IPS-18a (cell line): ENCODE results near the gene NRSN1.
"Not testable (repeated sequence)": the region's sequence is repeated elsewhere in the genome, so short reads cannot be mapped to it uniquely, and the experiment has no call there.

Experiments
- H3K27ac ChIP-seq: one replicate; pipeline ENCODE4 v1.5.1; 2013; ENCODE audit warnings: low read length
- H3K27me3 ChIP-seq: one replicate; pipeline ENCODE4 v1.6.1; 2013; ENCODE audit warnings: mild to moderate bottlenecking, low read length; ENCODE audit not compliant: control insufficient read depth, insufficient read depth
- H3K36me3 ChIP-seq: one replicate; pipeline ENCODE4 v1.6.1; 2013; ENCODE audit warnings: low read depth, low read length; ENCODE audit not compliant: control insufficient read depth
- H3K4me1 ChIP-seq: one replicate; pipeline ENCODE4 v1.6.1; 2013; ENCODE audit warnings: low read depth, low read length; ENCODE audit not compliant: control insufficient read depth
- H3K4me3 ChIP-seq: one replicate; pipeline ENCODE4 v1.5.1; 2013; ENCODE audit warnings: low read length
- H3K9ac ChIP-seq: one replicate; pipeline ENCODE4 v1.6.1; 2013; ENCODE audit warnings: mild to moderate bottlenecking, low read length, moderate library complexity
- H3K9me3 ChIP-seq: one replicate; pipeline ENCODE4 v1.6.1; 2013; ENCODE audit warnings: low read depth, low read length; ENCODE audit not compliant: control insufficient read depth

The NRSN1 gene

DNA sequence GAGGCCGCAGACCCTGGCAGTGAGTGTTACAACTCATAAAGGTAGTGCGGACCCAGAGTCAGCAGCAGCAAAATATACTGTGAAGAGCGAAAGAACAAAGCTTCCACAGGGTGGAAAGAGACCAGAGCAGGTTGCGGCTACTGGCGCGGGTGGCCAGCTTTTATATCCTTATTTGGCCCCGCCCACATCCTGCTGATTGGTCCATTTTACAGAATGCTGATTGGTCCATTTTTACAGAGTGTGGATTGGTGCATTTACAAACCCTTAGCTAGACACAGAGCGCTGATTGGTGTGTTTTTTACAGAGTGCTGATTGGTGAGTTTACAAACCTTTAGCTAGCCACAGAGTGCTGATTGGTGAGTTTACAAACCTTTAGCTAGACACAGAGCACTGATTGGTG is 16.7 kb downstream of the NRSN1 start:
- not testable (repeated sequence) for H3K27ac ChIP-seq, H3K4me3 ChIP-seq, H3K4me1 ChIP-seq

GRCh38 chr6:24145690-24146131 is 19.7 kb downstream of the NRSN1 start:
- no peaks in the 10 kb centered on the region for H3K27me3 ChIP-seq
- no peak overlapping the region for H3K9ac ChIP-seq
- H3K9me3 ChIP-seq, result no peaks in the 10 kb centered on the region
- H3K36me3 ChIP-seq, result no peaks in the 10 kb centered on the region
- H3K4me1 ChIP-seq, result no peaks in the 10 kb centered on the region
- no peak overlapping the region for H3K4me3 ChIP-seq
- no peak overlapping the region for H3K27ac ChIP-seq

More for the DNA sequence above, 16.7 kb downstream of the NRSN1 start:
- not testable (repeated sequence) for H3K9ac ChIP-seq, H3K9me3 ChIP-seq, H3K27me3 ChIP-seq, H3K36me3 ChIP-seq

- H3K4me1 ChIP-seq, result no peaks in the 10 kb centered on the region
- H3K9me3 ChIP-seq, result no peaks in the 10 kb centered on the region
- no peaks in the 10 kb centered on the region for H3K36me3 ChIP-seq
- H3K4me3 ChIP-seq, result no peak overlapping the region
- no peak overlapping the region for H3K27ac ChIP-seq
- no peak overlapping the region for H3K9ac ChIP-seq
- no peaks in the 10 kb centered on the region for H3K27me3 ChIP-seq
Measured at GRCh38 chr6:24146871-24147270, 20.9 kb downstream of the NRSN1 start.

- Histone ChIP-seq H3K36me3 (no peaks in the 10 kb centered on the region), H3K9me3 (no peaks in the 10 kb centered on the region), H3K27me3 (no peaks in the 10 kb centered on the region), H3K4me3 (no peak overlapping the region), H3K27ac (no peak overlapping the region), H3K4me1 (no peaks in the 10 kb centered on the region), H3K9ac (no peak overlapping the region)
Measured at GRCh38 chr6:24147511-24148153, 21.6 kb downstream of the NRSN1 start.

DNA sequence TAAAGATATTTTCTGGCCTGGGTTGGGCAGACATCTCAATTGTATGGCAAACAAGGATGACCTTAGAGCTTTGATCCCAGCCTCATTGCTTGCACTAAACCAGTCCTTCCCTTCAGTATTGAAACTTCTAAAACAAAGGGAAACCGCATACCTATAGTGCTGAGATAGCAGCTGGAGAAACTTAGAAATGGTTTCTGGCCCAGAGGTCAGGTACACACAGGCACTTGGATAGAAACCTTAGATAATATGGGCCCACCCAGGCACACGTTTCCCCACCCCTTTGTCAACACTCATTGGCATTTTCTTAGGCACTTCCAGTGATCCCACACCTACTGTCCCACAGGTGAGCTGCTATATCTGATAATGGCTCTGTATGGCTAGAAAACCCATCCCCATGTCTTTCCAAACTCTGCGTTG is 22.1 kb downstream of the NRSN1 start:
- H3K9me3 ChIP-seq, result no peaks in the 10 kb centered on the region
- H3K9ac ChIP-seq, result no peak overlapping the region
- no peak overlapping the region for H3K4me3 ChIP-seq
- no peak overlapping the region for H3K27ac ChIP-seq
- no peaks in the 10 kb centered on the region for H3K27me3 ChIP-seq
- H3K36me3 ChIP-seq, result no peaks in the 10 kb centered on the region
- H3K4me1 ChIP-seq, result no peaks in the 10 kb centered on the region

DNA sequence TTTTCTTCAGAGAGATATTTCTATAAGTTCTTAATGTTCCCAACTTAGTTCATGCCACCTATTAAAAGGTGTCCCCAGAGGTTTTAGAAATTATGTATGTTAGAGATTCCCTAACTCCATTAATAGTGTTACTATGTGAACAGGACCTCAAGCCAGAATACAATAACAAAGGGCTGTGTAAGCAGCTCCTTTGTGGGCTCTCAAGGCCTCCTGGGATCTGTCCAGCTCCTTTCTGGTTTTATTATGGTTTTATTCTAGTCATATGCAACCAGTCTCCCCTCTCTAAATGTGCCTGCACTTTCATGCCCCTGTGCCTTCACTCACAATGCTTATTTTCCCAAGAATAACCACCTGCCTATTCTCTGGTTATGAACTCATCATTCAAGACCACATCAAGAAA is 22.7 kb downstream of the NRSN1 start:
- no peaks in the 10 kb centered on the region for H3K36me3 ChIP-seq
- no peak overlapping the region for H3K4me3 ChIP-seq
- no peak overlapping the region for H3K27ac ChIP-seq
- H3K4me1 ChIP-seq, result no peaks in the 10 kb centered on the region
- no peaks in the 10 kb centered on the region for H3K27me3 ChIP-seq
- H3K9me3 ChIP-seq, result no peaks in the 10 kb centered on the region
- H3K9ac ChIP-seq, result no peak overlapping the region

DNA sequence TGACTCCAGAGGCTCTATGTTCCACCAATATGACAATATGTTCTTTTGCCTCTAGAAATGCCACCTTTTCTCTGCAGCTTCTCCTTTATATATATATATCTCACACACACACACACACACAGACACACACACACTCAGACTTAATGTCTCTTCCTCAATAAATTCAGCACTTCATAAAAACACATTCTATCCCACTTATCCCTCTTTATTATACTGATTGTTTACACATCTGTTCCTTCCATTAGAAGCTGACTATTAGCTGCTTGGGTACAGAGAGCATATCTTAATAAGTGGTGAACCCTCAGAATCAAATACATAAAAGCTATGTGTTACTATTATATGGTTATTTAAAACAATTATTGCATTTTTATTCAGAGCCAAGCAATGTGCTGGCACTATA is 23.3 kb downstream of the NRSN1 start:
- no peak overlapping the region for H3K27ac ChIP-seq
- H3K36me3 ChIP-seq, result no peaks in the 10 kb centered on the region
- no peaks in the 10 kb centered on the region for H3K27me3 ChIP-seq
- no peaks in the 10 kb centered on the region for H3K9me3 ChIP-seq
- H3K4me3 ChIP-seq, result no peak overlapping the region
- H3K4me1 ChIP-seq, result no peaks in the 10 kb centered on the region
- H3K9ac ChIP-seq, result no peak overlapping the region

- no peaks in the 10 kb centered on the region for H3K27me3 ChIP-seq
- H3K9ac ChIP-seq, result no peak overlapping the region
- no peaks in the 10 kb centered on the region for H3K9me3 ChIP-seq
- no peaks in the 10 kb centered on the region for H3K36me3 ChIP-seq
- H3K4me3 ChIP-seq, result no peak overlapping the region
- H3K27ac ChIP-seq, result no peak overlapping the region
- H3K4me1 ChIP-seq, result no peaks in the 10 kb centered on the region
Measured at GRCh38 chr6:24149836-24150235, 23.8 kb downstream of the NRSN1 start.

- Histone ChIP-seq H3K9me3 (no peaks in the 10 kb centered on the region), H3K36me3 (no peaks in the 10 kb centered on the region), H3K27ac (no peak overlapping the region), H3K4me1 (no peaks in the 10 kb centered on the region), H3K4me3 (no peak overlapping the region), H3K9ac (no peak overlapping the region), H3K27me3 (no peaks in the 10 kb centered on the region)
Measured at GRCh38 chr6:24152014-24152413, 26.0 kb downstream of the NRSN1 start.

DNA sequence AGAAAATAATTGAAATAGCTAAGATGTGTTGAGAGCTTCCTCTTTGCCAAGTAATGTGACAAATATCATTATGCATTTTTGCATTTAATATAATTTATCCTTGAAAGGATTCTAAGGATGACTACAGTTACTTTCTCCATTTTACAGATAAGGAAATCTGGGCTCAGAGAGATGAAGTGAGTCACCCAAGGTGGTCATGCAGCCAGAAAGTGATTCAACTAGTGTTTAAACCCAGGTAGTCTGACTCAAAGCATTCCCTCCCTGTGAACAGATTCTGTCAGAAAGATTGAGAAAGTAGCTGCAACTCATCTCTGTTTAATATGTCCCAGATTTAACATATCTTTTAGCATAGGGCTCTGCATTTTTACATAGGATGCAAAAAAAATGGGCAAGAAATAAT is 28.1 kb downstream of the NRSN1 start:
- no peaks in the 10 kb centered on the region for H3K27me3 ChIP-seq
- H3K27ac ChIP-seq, result no peak overlapping the region
- no peaks in the 10 kb centered on the region for H3K4me1 ChIP-seq
- H3K36me3 ChIP-seq, result no peaks in the 10 kb centered on the region
- H3K9ac ChIP-seq, result no peak overlapping the region
- H3K4me3 ChIP-seq, result no peak overlapping the region
- no peaks in the 10 kb centered on the region for H3K9me3 ChIP-seq

DNA sequence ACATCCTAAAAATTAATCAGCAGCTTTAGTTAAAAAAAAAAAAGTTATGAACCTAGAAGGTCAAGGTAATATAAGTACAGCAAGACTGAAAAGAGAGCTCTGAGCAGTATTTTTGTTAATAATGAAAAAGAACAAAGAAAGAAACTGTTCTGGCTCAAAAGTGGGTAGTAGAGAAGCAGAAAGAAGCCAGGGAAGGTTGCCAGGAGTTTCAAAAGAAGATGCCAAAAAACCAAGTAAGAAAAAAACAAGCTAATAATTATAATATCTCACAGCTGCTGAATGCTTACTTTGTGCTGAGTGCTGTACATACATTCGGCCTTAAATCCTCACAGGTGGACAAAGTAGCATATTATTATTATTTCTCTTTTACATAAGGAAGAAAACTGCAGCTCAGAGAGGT is 31.9 kb downstream of the NRSN1 start:
- Histone ChIP-seq H3K27me3 (no peaks in the 10 kb centered on the region), H3K9ac (no peak overlapping the region), H3K4me3 (no peak overlapping the region), H3K36me3 (no peaks in the 10 kb centered on the region), H3K9me3 (no peaks in the 10 kb centered on the region), H3K27ac (no peak overlapping the region), H3K4me1 (no peaks in the 10 kb centered on the region)

- no peaks in the 10 kb centered on the region for H3K27me3 ChIP-seq
Measured at GRCh38 chr6:24183584-24183983, 57.6 kb downstream of the NRSN1 start.

More at GRCh38 chr6:24183584-24183983, 57.6 kb downstream of the NRSN1 start:
- Histone ChIP-seq H3K9me3 (peaks cover 3% of the 10 kb centered on the region), H3K36me3 (no peaks in the 10 kb centered on the region), H3K4me1 (no peaks in the 10 kb centered on the region), H3K9ac (no peak overlapping the region), H3K4me3 (no peak overlapping the region), H3K27ac (no peak overlapping the region)
